Thymus (tissue), 11 donors: Measurements from ENCODE around the gene SPAAR. TPM values are rescaled to one million over a fixed set of nuclear protein-coding genes. Genes with fewer than 3 reads are reported as not detected.
A peak's percentile ranks its signal among the peaks of the same experiment; 100 is the strongest.
"Not testable (repeated sequence)": the region's sequence is repeated elsewhere in the genome, so short reads cannot be mapped to it uniquely, and the experiment has no call there.

ENCODE experiments used
- DNase-seq, 9 donors: peaks; one replicate each; pipeline ENCODE4 v3.0.0-alpha.2; 2013; ENCODE audit warnings: low spot score in 9 of 9, low read depth in 6 of 9, missing footprints in 1 of 9
- H3K27ac ChIP-seq, 2 donors: one replicate each; pipeline ENCODE4 v1.5.1; 2013; ENCODE audit warnings: control low read depth in 1 of 2, low read depth in 1 of 2, low read length in 1 of 2, mild to moderate bottlenecking in 1 of 2, moderate library complexity in 1 of 2
- H3K27me3 ChIP-seq, 2 donors: one replicate each; pipeline ENCODE4 v1.5.1; 2013; ENCODE audit warnings: low read length in 1 of 2; ENCODE audit not compliant: control insufficient read depth in 2 of 2, insufficient read depth in 1 of 2
- H3K36me3 ChIP-seq, 2 donors: one replicate each; pipeline ENCODE4 v1.5.1; 2013; ENCODE audit warnings: low read length in 1 of 2, mild to moderate bottlenecking in 1 of 2, moderate library complexity in 1 of 2; ENCODE audit not compliant: control insufficient read depth in 2 of 2, insufficient read depth in 2 of 2
- H3K4me1 ChIP-seq, 2 donors: one replicate each; pipeline ENCODE4 v1.5.1; 2013; ENCODE audit warnings: low read length in 2 of 2; ENCODE audit not compliant: control insufficient read depth in 2 of 2, insufficient read depth in 2 of 2
- H3K4me3 ChIP-seq, 2 donors: one replicate each; pipeline ENCODE4 v1.5.1; 2013; ENCODE audit warnings: low read length in 2 of 2, control low read depth in 1 of 2, mild to moderate bottlenecking in 1 of 2
- H3K9me3 ChIP-seq, 2 donors: one replicate each; pipeline ENCODE4 v1.5.1; 2013; ENCODE audit warnings: low read length in 1 of 2, mild to moderate bottlenecking in 1 of 2; ENCODE audit not compliant: control insufficient read depth in 2 of 2, insufficient read depth in 1 of 2
- WGBS: extraction: QIAGEN DNeasy Blood & Tissue Kit; methylation state at CpG from one replicate; pipeline ENCODE4 v1.1.7; 2013; 5-methylcytosine and 5-hydroxymethylcytosine counted together
- polyA plus RNA-seq: library from polyadenylated mRNA; stranded (reverse); fragments of 200-250 nt; gene quantifications from one replicate; pipeline ENCODE4 v1.2.3, GENCODE V29; 2013
- total RNA-seq: library from RNA; stranded (reverse); fragments of 120-200 nt; gene quantifications from one replicate; pipeline ENCODE4 v1.2.4, GENCODE V29; 2013
- donor health status: healthy.

Gene SPAAR
- total and polyA plus RNA-seq, 2 donors = 0.09 to 1.2 TPM

GRCh38 chr9:35928591-35929452, 19.5 kb downstream of the SPAAR start:
- no peaks in the 10 kb centered on the region for H3K36me3 ChIP-seq
- H3K27me3 ChIP-seq = no peaks in the 10 kb centered on the region
- no peak overlapping the region for H3K4me3 ChIP-seq
- WGBS = 97% methylated on average over 9 of the region's 9 CpGs
- no peak for DNase-seq
- H3K9me3 ChIP-seq = no peaks in the 10 kb centered on the region
- H3K4me1 ChIP-seq = peaks cover 0 to 4% of the 10 kb centered on the region in 2 donors
- H3K27ac ChIP-seq = no peak overlapping the region

- Histone ChIP-seq H3K4me1 (peaks cover 0 to 2% of the 10 kb centered on the region in 2 donors), H3K4me3 (no peak overlapping the region), H3K27ac (no peak overlapping the region), H3K27me3 (no peaks in the 10 kb centered on the region), H3K9me3 (no peaks in the 10 kb centered on the region), H3K36me3 (no peaks in the 10 kb centered on the region)
- DNase-seq = no peak
- 94% methylated on average over 6 of the region's 6 CpGs for WGBS
Measured at GRCh38 chr9:35929453-35929718, 20.1 kb downstream of the SPAAR start.

GRCh38 chr9:35930521-35930920, 21.2 kb downstream of the SPAAR start:
- Histone ChIP-seq H3K27ac (no peak overlapping the region), H3K36me3 (no peaks in the 10 kb centered on the region), H3K9me3 (no peaks in the 10 kb centered on the region), H3K4me1 (peaks cover 0 to 2% of the 10 kb centered on the region in 2 donors), H3K27me3 (no peaks in the 10 kb centered on the region), H3K4me3 (no peak overlapping the region)
- DNase-seq = no peak

- Histone ChIP-seq H3K27ac (no peak overlapping the region), H3K4me3 (no peak overlapping the region), H3K9me3 (no peaks in the 10 kb centered on the region), H3K4me1 (peaks cover 0 to 2% of the 10 kb centered on the region in 2 donors), H3K36me3 (no peaks in the 10 kb centered on the region), H3K27me3 (no peaks in the 10 kb centered on the region)
- 99% methylated on average over 3 of the region's 3 CpGs for WGBS
- no peak for DNase-seq
Measured at GRCh38 chr9:35930989-35931388, 21.7 kb downstream of the SPAAR start.

- Histone ChIP-seq H3K9me3 (peaks cover 0 to 4% of the 10 kb centered on the region in 2 donors), H3K36me3 (no peaks in the 10 kb centered on the region), H3K27ac (no peak overlapping the region), H3K27me3 (no peaks in the 10 kb centered on the region), H3K4me1 (peaks cover 3 to 6% of the 10 kb centered on the region in 2 donors), H3K4me3 (no peak overlapping the region)
- WGBS = 51% methylated on average over 3 of the region's 3 CpGs
- peak in 1 of 9 donors; percentile 49 for DNase-seq
Measured at GRCh38 chr9:35932735-35933134, 23.4 kb downstream of the SPAAR start.

- H3K9me3 ChIP-seq = peaks cover 0 to 4% of the 10 kb centered on the region in 2 donors
- no peaks in the 10 kb centered on the region for H3K36me3 ChIP-seq
- H3K27ac ChIP-seq = peak overlapping the region in 1 of 2 donors; percentile 2
- peaks cover 8 to 13% of the 10 kb centered on the region in 2 donors for H3K4me1 ChIP-seq
- H3K27me3 ChIP-seq = no peaks in the 10 kb centered on the region
- no peak for DNase-seq
- 98% methylated on average over 4 of the region's 4 CpGs for WGBS
- no peak overlapping the region for H3K4me3 ChIP-seq
Measured at GRCh38 chr9:35933550-35934067, 24.3 kb downstream of the SPAAR start.

GRCh38 chr9:35934069-35934468, 24.8 kb downstream of the SPAAR start:
- not testable (repeated sequence) for H3K4me3 ChIP-seq, H3K9me3 ChIP-seq, H3K36me3 ChIP-seq, DNase-seq, H3K27me3 ChIP-seq, H3K27ac ChIP-seq
- H3K4me1 ChIP-seq = peaks cover 11 to 18% of the 10 kb centered on the region in 2 donors
- 97% methylated on average over 6 of the region's 6 CpGs for WGBS

- peaks cover 20 to 28% of the 10 kb centered on the region in 2 donors for H3K4me1 ChIP-seq
- no peak overlapping the region for H3K4me3 ChIP-seq
- no peak for DNase-seq
- H3K27ac ChIP-seq = no peak overlapping the region
- peaks cover 0 to 4% of the 10 kb centered on the region in 2 donors for H3K9me3 ChIP-seq
- no peaks in the 10 kb centered on the region for H3K36me3 ChIP-seq
- 98% methylated on average over 4 of the region's 4 CpGs for WGBS
- no peaks in the 10 kb centered on the region for H3K27me3 ChIP-seq
Measured at GRCh38 chr9:35935261-35935660, 26.0 kb downstream of the SPAAR start.

GRCh38 chr9:35935755-35936509, 26.6 kb downstream of the SPAAR start:
- peaks cover 27 to 35% of the 10 kb centered on the region in 2 donors for H3K4me1 ChIP-seq
- DNase-seq = no peak
- 82% methylated on average over 7 of the region's 7 CpGs for WGBS
- H3K9me3 ChIP-seq = peaks cover 0 to 4% of the 10 kb centered on the region in 2 donors
- H3K36me3 ChIP-seq = no peaks in the 10 kb centered on the region
- no peak overlapping the region for H3K27ac ChIP-seq
- no peaks in the 10 kb centered on the region for H3K27me3 ChIP-seq
- H3K4me3 ChIP-seq = no peak overlapping the region
